ENCODE data around the gene EFNA4.
"Not testable (repeated sequence)": the region's sequence is repeated elsewhere in the genome, so short reads cannot be mapped to it uniquely, and the experiment has no call there.

Gene EFNA4

GRCh38 chr1:155086856-155087535 lies 23.5 kb downstream of the EFNA4 start:
- DNase-seq (ENCODE audit: low read depth): no peak

DNA sequence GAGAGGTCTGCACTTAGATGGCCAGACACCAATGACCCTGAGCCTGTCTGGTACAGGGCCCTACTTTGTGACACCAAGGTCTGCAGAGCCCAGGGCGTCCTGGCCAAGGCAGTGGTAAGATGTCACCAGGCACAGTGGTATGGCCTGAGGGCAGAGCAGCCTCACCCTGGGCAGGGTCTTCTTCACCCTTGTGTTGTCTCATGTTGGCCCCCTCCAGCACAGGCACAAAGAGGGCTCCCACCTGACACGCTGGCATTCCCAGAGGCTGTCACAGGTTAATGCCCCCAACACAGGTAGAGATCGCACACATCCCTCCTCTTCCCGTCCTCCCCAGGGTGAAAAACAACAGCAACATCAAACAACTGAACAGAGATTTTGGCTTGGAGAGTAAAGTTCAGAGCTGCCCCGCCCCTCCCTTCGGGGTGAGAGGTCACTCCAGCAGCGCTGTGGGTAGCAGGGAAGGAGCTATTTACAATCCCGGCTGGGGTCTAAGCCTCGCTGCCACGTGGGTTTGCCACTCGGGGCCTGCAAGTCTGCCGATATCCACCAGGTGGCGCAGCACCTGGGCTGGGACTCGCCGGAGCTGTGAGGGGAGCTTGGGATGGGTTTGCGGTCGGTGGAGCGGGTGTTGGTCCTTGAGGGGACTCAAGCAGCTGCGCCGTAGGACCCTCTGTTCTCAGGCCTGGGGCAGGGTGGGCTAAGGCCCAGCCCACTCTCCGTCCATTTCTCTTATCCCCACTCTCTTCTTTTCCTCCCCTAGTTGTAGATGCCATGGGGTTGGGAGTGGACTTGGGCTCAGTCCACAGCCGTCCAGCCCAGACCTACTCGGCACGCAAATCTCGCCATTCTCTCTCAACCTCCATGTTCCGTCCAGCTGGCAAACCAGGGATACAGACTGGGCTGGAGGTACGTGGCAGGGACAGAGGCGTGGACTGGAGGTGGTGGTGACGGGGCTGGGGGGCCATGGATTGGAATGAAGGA lies 27.8 kb downstream of the EFNA4 start:
- DNase-seq (ENCODE audit: low read depth): peak; percentile 62

GRCh38 chr1:155092131-155092530 lies 28.6 kb downstream of the EFNA4 start:
- no peak for DNase-seq (ENCODE audit: low read depth)

- no peak for DNase-seq (ENCODE audit: low read depth)
These were observed 29.1 kb downstream of the EFNA4 start for GRCh38 chr1:155092641-155093040.

- no peak for DNase-seq (ENCODE audit: low read depth)
These were observed 30.5 kb downstream of the EFNA4 start for GRCh38 chr1:155093911-155094621.

GRCh38 chr1:155094622-155094948 lies 31.0 kb downstream of the EFNA4 start:
- no peak for DNase-seq (ENCODE audit: low read depth)

DNA sequence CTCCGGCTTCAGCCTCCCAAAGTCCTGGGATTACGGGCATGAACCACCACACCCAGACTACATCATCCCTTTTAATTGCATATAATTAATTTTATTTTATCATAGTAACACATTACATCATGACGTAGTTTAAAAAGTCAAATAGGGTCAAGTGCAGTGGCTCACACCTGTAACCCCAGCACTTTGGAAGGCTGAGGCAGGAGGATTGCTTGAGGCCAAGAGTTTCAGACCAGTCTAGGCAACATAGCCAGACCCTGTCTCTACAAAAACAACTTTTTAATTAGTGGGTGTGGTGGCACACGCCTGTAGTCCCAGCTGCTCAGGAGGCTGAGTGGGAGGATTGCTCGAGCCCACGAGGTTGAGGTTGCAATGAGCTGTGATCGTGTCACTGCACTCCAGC lies 35.8 kb downstream of the EFNA4 start:
- no peak for DNase-seq (ENCODE audit: low read depth)

DNA sequence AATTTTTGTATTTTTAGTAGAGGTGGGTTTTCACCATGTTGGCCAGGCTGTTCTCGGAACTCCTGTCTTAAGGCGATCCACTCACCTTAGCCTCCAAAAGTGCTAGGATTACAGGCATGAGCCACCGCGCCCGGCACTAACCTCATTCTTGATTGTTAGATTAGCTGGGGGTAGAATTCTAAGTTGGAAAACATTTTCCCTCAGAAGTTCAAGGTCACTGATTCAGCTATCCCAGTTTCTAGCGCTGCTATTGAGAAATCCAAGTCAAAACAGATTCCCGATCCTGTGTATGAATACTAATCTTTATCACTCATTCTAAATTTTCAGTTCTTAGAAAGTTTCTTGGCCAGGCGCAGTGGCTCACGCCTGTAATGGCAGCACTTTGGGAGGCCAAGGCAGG lies 39.8 kb downstream of the EFNA4 start:
- no peak for DNase-seq (ENCODE audit: low read depth)

GRCh38 chr1:155104605-155105534 lies 41.3 kb downstream of the EFNA4 start:
- no peak for DNase-seq (ENCODE audit: low read depth)

DNA sequence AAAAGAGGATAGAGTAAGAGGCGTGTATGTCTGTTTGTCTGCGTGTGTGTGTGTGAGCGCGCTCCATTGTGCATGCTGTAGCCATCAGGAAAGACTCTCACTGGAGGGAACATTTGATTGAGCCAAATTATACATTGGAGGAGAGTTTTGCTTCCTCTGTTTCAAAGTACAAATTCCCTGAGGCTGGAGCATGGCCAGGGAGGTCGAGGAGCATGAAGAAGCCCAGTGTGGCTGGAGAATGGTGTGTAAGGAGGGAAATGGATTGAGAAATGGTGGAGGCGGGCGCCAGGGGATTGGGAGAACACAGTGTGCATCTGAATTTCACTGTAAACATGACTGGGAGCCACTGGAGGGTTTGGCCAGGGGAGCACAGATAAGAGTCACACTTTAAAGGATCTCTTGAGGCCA lies 42.1 kb downstream of the EFNA4 start:
- no peak for DNase-seq (ENCODE audit: low read depth)

GRCh38 chr1:155106862-155107261 lies 43.3 kb downstream of the EFNA4 start:
- no peak for DNase-seq (ENCODE audit: low read depth)

DNA sequence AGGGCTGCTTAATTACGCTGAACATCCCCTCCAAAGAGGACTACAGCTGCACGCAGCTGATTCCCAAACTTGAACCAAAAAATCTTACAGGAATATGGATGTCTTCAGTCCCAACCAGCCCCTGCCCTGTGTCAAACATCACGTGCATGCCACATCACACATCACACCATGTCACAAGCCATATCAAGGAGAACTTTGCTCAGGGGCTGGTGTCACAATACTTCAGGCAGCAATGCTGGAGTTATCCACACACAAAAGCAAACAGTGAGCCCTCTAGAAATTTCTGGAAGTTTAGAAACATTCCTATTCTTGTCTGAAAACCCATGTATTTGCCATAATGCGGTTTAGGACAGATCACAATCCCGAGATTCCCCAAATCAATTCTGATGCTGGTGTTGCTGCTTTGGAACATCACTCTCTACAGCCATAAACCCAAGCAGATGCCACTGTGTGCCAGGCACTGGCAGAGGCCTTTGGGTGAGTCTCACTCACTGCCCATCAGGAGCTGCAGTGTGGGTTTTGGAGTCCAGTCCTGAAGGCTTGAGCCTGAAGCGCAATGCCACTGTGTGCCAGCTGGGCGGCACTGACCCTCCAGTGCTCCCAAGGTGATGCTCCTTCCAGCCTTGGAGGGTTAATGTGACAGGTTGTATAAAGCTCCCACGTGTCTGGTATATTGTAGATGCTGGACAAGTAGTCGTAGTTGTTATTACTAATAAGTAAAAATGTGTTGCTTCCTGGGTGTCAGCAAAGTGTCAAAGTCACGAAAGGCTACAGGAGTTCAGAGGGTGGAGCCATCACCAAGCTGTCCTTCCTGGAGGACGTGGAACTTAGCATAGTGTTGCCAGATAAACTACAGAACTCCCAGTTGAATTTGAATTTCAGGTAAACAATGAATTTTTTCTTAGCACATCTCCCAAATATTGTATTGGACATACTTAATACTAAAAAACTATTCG lies 44.0 kb downstream of the EFNA4 start:
- no peak for DNase-seq (ENCODE audit: low read depth)

DNA sequence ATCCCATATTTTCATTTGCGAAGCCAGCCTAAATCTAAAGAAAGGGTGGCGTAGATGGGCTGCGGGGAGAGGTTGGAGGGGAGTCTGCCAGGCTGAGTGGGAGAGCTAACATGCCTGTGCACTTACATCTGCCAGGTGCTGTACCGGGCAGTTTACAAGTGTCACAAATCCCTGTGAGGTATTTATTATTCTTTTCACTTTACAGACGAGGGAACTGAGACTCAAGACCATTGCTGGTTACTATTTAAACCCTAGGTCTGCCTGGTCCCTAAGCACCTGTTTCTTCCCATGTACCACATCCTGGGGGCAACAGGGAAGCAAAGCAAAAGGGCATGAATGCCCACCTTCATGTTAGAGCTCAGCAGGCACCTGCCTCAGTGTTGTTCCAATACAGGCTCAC lies 44.8 kb downstream of the EFNA4 start:
- DNase-seq (ENCODE audit: low read depth): no peak

DNA sequence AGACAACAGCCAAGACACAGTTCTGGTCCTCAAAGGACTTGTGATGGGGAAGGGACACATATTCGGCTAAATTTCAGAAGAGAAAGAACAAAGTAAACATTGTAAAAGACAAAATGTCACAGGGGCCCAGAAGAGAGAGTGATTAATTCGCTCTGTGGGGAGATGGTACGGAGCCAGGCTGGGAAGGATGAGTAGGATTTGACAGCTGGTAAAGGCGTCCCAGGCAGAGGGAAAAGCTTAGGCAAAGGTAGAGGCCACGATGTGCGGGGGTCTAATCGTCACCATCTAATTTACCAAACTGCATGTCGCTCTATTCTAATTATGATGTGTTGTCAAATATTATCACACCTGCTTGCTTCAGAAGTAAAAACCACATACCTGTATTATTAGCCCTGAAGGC lies 46.8 kb downstream of the EFNA4 start:
- DNase-seq (ENCODE audit: low read depth): no peak

DNA sequence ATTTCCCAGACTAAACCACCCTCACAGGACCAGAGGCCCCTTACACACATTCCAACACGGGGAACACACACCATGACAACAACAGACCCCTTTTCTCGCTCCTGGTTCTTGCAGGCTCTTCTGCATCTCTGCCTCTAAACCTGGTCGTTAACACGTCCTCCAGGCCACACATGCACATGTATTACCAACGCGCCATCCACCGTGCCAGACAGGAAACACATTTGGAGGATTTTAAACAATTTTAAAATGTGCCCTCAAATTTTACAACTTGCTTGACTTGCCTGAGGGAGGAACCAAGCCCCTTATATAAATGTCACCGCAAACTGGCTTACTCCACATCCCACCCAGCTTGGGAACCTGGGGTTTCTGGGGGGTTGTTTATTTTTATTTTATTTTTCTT lies 47.3 kb downstream of the EFNA4 start:
- DNase-seq (ENCODE audit: low read depth): no peak

GRCh38 chr1:155113450-155113980 lies 50.0 kb downstream of the EFNA4 start:
- DNase-seq (ENCODE audit: low read depth): no peak

DNA sequence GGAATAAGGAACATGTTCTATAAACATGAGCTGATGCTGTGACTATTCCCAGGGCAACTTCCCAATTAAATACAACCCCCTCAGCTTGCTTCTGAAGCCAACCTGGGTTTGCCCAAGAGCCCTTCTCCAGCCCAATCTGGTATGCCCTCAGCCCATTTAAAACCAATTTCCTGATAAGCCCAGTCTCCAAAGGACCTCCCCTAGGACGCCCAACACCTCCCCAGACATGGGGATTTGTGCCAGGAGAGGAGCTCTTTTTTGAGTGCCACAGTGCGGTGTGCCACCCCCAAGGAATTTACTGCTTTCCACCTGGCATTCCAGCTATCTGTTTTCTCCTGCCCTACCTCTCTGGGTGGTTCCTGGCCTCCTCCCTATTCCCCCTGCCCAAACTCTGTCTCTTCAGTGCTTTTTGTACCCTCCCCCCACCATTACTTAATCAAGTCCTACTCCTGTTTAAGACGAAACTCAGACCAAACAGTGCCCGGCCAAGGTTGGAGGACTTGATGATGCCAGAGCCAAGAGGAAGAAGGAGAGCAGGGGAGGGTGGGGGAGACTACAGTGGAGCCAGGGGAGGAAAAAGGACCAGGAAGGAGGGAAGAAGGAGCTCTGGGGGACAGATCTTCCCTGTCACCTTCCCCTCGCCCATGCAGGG lies 52.7 kb downstream of the EFNA4 start:
- DNase-seq (ENCODE audit: low read depth): no peak

DNA sequence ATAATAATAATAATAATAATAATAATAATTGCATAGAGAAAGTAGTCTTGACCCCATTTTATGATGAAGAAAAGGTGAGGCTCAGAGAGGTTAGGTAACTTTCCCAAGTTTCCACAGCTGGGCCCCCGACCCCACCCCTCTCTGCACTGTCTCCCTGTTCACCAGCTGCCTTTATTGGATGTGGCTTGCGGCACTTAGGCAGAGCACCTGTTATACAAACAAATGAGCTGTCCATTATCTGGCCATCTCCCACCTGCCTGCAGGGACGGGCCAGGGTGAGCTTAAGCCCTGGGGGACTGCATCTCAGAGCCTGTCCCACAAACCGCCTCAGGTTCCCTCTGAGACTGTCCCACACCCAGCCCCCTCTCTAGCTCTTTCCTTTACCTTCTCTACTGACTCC lies 54.1 kb downstream of the EFNA4 start:
- DNase-seq (ENCODE audit: low read depth): no peak

DNA sequence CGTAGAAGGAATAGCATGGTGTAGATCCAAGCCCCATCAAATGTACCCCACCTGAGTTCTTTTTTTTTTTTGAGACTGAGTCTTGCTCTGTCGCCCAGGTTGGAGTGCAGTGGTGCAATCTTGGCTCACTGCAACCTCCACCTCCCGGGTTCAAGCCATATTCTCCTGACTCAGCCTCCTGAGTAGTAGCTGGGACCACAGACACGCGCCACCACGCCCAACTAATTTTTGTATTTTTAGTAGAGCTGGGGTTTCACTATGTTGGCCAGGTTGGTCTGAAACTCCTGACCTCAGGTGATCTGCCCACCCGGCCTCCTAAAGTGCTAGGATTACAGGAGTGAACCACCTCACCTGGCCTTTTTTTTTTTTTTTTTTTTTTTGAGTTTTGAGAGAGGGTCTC lies 54.5 kb downstream of the EFNA4 start:
- not testable (repeated sequence) for DNase-seq (ENCODE audit: low read depth)

Data from stimulated activated CD8-positive, alpha-beta memory T cell treated with anti-CD3 and anti-CD28 coated beads, Interleukin-12 subunit alpha, Interleukin-12 subunit beta, amount 100 ng/mL, for 4 hours (primary cell).